NCI-H2029 treated with DMSO at 0.1 percent for 48 hours (cell line): ENCODE measurements around the gene OPCML.

Source experiments
- DNase-seq: peaks from one replicate; lab custom pipeline; 2025; lab: John Stamatoyannopoulos, UW

OPCML gene

GRCh38 chr11:132742929-132743328, 789.4 kb downstream of the OPCML start:
- no peak for DNase-seq

DNA sequence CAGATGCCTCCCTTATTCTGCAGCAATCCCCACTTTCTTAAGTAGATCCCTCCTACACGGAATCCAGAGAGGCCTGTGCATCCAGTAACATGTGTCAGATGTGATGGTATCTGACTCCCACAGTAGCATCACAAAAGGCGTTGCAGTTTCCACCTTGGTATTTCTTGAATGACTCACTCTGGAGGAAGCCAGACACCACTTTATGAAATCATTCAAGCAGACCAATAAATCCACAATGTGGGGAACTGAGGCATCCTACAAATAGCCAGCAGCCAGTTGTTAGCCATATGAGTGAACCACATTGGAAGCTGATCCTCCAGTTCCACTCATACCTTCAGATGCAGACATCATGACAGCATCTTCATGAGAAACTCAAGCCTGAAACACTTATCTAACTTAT, 798.1 kb downstream of the OPCML start:
- DNase-seq: no peak

DNA sequence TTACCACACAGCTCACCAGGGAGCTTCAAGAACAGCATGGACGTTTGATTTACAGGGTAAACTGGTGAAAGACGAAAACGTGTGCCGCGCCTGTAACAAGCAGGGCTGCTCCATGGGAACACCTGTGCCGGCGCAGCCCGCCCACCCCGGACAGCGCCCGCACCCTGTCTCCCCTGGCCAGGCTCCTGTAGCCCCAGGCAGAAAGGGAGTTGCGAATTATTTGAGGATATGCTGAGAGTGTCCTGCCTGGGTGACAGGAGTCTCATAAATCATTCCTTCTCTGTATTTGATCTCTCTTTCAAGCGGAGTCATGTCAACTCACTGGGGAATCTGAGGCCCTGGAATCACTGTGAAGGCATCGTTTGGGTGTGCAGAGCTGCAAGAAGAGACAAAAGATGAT, 804.3 kb downstream of the OPCML start:
- no peak for DNase-seq

DNA sequence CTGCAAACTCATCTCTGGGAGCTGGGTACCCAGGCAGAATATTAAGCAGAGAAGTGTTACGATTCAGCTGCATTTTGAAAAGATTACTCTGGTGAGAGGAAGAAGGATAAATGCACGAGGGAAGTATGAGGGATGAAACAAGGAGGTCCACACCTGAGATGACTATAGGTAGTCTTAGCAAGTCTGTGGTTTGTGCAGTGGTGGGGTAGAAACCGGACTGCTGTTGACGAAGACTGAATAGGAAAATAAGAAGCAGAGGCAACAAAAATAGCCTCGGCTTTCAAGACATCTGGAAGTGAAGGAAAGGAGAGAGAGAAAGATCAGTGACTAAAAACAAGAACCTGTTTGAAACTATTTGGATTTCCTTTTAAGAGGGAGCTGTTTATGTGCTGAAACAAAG, 810.8 kb downstream of the OPCML start:
- DNase-seq: no peak

- no peak for DNase-seq
These were observed 812.6 kb downstream of the OPCML start for GRCh38 chr11:132719684-132720083.

- DNase-seq: no peak
These were observed 813.3 kb downstream of the OPCML start for GRCh38 chr11:132718711-132719671.

GRCh38 chr11:132717824-132718223, 814.5 kb downstream of the OPCML start:
- DNase-seq: no peak

DNA sequence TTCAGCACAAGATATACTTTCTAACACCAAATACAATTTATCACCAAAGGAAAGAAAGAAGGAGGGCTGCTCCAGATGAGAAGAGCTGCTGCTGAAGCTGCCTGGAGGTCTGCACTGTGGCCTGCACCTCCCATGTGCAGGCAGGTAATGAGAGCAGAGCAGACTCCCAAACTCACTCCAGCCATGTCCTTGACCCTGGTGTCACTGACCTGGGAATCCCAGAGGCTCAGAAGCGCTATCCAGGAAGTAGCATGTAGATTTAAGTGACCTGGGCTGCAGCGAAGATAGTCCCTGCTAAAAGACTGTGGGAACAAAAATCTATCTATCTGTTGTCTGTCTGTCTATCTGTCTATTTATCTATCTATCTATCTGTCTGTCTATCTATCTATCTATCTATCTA, 816.3 kb downstream of the OPCML start:
- DNase-seq: no peak

DNA sequence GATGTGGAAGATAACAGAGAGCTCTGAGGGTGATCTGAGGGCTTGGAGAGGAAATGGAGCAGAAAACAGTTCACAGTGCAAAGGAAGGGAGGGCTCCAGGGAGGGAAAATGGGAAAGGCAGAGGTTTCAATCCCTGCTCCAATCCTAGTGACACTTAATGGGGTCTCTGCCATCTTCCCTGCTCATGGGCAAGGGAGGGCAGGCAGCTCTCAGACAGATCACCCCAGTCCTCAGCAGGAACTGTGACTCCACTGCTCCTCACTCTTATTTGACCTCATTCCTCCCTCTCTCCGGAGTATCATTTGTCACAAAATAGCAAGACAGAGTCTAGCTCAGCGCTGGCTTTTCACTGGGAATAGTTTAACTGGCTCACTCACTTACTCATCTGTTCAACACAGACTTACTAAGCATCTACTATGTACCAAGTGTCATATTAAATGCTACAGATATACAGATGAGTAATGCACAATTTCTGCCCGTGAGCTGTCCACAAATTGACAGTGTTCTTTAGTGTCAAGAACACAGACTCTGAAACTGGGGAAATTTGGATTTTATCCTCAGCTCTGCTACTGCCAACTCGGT, 817.4 kb downstream of the OPCML start:
- no peak for DNase-seq

DNA sequence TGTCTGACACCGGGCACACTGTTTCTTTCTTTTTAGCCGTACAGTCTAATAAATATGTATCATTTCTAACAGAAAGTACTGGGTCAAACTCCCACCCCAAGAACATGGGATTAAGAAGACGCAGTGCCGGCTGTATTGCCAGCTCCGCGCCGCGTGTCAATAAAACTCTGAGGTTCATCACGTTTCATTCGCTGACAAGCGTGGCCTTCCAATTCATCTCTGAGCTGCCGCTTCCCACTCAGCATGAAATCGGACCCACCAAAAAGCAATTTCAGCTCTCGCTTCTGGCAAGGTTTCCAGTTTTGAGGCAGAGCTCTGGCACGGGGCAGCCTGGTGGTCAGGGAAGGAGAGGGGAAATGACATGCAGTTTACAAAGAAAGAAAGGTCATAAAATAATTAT, 819.8 kb downstream of the OPCML start:
- DNase-seq: no peak

GRCh38 chr11:132704781-132705375, 827.4 kb downstream of the OPCML start:
- DNase-seq: no peak

GRCh38 chr11:132692891-132693290, 839.4 kb downstream of the OPCML start:
- no peak for DNase-seq

- DNase-seq: no peak
These were observed 840.3 kb downstream of the OPCML start for GRCh38 chr11:132691848-132692550.

- DNase-seq: no peak
These were observed 845.4 kb downstream of the OPCML start for GRCh38 chr11:132686886-132687285.

DNA sequence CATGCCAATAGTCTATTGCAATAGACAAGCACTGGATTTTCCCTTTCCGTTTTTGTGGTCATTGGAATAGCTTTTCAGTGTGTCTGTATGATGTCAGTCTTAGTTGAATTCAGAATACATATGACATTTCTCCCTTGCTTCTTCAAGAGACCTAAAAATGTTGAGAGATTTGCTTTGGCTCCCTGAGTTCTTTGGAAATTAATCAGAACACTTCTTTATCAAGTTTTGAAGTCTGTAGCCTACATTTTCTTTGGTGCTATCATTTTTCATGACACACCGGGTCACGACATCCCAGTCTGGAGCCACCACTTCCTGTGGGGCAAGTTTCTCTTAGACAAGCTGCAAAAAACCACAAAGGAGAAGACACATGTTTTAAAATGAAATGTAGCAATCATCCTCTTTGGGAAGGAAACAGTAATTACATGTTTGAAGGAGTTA, 847.1 kb downstream of the OPCML start:
- no peak for DNase-seq

DNA sequence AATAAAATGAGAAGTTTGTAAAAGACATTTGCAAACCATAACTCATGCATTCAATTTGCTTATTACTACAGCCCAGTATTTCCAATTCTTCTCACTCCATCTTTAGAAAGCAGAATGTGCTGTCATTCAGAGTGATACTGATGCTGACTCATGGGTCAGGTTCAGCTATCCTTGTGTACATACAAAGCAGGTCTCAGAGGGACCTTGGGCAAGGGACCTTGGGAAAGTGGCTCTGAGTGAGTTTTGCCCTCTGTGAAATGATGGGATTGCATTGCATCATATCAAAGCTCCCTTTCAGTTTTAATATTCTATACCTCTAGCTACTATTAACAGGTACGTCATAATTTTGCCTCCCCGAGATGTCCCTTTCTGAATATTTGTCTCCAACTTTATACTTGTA, 848.7 kb downstream of the OPCML start:
- DNase-seq: no peak

GRCh38 chr11:132681971-132682370, 850.3 kb downstream of the OPCML start:
- no peak for DNase-seq

GRCh38 chr11:132680584-132680983, 851.7 kb downstream of the OPCML start:
- no peak for DNase-seq

- DNase-seq: no peak
These were observed 858.1 kb downstream of the OPCML start for GRCh38 chr11:132674151-132674550.

- no peak for DNase-seq
These were observed 860.4 kb downstream of the OPCML start for GRCh38 chr11:132671851-132672370.

DNA sequence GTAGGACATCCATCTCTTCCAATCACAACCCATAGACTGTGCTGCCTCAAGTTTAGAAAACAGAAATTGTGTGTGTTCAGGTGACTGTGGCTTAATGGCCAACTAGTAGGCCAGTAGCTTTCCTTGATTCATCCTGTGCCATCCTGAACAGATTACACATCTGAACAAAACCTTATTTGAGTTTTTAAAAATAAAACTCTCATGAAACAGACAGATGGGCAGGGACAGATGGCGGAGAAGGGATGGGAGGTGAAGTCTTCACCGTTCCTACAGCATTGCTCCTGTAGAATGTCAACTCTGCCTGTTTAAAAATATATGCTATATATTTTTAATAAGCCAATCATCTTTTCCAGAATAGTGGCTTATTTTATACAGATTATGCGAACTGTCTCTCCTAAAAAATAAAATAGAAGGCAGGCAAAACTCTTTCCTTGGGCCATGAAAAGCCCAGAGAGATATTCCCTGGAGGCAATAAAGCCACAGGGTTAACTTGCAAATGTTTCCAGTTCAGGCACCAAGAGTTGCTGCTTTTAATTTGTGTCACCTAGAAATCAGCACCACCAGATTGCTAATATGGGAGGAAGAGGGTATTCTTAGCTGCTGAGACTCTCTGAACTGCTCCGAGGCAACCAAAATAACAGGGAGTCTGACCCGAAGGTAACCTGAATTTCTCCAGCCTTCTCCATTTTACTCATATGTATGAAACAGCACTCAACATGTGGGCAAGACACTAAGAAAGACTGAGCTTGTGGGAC, 861.2 kb downstream of the OPCML start:
- no peak for DNase-seq
